Measurements from ENCODE around the gene PDCD1.
"Not testable (repeated sequence)": the region's sequence is repeated elsewhere in the genome, so short reads cannot be mapped to it uniquely, and the experiment has no call there.

PDCD1 gene

DNA sequence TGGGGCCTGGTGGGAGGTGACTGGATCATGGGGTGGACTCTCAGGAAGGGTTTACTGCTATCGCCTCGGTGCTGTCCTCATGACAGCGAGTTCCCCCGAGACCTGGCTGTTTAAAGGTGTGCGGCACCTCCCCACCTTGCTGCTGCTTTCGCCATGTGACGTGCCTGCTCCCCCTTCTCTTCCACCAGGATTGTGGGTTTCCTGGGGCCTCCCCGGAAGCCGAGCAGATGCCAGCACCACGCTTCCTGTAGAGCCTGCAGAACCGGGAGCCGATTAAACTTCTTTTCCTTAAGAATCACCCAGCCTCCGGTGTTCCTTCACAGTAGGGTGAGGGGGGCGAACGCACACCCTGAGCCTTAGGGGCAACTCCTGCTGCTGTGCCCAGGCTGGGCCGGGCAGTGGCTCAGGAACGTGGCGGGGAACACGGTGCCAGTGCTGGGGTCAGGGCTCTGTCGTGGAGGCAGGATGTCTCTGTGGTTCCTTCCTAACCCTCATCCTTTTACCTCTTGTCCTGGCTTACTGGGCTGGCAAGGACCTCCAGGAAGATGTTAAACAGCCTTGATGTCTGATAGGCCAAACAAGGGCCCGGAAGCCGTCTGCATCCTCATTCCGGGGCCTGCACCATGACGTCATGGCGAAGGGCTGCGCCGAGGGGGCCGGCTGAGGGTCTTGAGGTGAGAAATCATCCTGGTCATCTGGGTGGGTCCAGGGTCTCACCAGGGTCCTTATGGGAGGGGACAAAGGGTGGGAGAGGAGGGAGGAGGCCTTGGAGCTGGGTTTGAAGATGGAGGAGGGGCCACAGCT lies 37.0 kb downstream of the PDCD1 start:
- TF ChIP-seq SPI1 (IDR thresholded peaks at IDR 0.05; ENCODE audit: borderline replicate concordance, low read depth), result no peak
- TF ChIP-seq GABPA (IDR thresholded peaks at IDR 0.05; ENCODE audit: low read depth), result no peak
- TF ChIP-seq, protein P1, sequence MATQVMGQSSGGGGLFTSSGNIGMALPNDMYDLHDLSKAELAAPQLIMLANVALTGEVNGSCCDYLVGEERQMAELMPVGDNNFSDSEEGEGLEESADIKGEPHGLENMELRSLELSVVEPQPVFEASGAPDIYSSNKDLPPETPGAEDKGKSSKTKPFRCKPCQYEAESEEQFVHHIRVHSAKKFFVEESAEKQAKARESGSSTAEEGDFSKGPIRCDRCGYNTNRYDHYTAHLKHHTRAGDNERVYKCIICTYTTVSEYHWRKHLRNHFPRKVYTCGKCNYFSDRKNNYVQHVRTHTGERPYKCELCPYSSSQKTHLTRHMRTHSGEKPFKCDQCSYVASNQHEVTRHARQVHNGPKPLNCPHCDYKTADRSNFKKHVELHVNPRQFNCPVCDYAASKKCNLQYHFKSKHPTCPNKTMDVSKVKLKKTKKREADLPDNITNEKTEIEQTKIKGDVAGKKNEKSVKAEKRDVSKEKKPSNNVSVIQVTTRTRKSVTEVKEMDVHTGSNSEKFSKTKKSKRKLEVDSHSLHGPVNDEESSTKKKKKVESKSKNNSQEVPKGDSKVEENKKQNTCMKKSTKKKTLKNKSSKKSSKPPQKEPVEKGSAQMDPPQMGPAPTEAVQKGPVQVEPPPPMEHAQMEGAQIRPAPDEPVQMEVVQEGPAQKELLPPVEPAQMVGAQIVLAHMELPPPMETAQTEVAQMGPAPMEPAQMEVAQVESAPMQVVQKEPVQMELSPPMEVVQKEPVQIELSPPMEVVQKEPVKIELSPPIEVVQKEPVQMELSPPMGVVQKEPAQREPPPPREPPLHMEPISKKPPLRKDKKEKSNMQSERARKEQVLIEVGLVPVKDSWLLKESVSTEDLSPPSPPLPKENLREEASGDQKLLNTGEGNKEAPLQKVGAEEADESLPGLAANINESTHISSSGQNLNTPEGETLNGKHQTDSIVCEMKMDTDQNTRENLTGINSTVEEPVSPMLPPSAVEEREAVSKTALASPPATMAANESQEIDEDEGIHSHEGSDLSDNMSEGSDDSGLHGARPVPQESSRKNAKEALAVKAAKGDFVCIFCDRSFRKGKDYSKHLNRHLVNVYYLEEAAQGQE (IDR thresholded peaks at IDR 0.05; ENCODE audit: insufficient replicate concordance, low read depth), result no peak
- TF ChIP-seq, protein P2, sequence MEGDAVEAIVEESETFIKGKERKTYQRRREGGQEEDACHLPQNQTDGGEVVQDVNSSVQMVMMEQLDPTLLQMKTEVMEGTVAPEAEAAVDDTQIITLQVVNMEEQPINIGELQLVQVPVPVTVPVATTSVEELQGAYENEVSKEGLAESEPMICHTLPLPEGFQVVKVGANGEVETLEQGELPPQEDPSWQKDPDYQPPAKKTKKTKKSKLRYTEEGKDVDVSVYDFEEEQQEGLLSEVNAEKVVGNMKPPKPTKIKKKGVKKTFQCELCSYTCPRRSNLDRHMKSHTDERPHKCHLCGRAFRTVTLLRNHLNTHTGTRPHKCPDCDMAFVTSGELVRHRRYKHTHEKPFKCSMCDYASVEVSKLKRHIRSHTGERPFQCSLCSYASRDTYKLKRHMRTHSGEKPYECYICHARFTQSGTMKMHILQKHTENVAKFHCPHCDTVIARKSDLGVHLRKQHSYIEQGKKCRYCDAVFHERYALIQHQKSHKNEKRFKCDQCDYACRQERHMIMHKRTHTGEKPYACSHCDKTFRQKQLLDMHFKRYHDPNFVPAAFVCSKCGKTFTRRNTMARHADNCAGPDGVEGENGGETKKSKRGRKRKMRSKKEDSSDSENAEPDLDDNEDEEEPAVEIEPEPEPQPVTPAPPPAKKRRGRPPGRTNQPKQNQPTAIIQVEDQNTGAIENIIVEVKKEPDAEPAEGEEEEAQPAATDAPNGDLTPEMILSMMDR (IDR thresholded peaks at IDR 0.05; ENCODE audit: insufficient read depth, low read length), result no peak
- TF ChIP-seq POLR2AphosphoS5 (IDR thresholded peaks at IDR 0.05; ENCODE audit: low read depth), result no peak
- Histone ChIP-seq H3K27ac (replicated peaks) (no peak overlapping the region), H3K27me3 (ENCODE audit: insufficient read depth, poor library complexity, severe bottlenecking) (peaks cover 5% of the 10 kb centered on the region), H3K4me3 (replicated peaks; ENCODE audit: insufficient read depth, low read length) (no peak overlapping the region)
- no peak for DNase-seq (ENCODE audit: low read depth in 1 of 2, low spot score in 1 of 2)

DNA sequence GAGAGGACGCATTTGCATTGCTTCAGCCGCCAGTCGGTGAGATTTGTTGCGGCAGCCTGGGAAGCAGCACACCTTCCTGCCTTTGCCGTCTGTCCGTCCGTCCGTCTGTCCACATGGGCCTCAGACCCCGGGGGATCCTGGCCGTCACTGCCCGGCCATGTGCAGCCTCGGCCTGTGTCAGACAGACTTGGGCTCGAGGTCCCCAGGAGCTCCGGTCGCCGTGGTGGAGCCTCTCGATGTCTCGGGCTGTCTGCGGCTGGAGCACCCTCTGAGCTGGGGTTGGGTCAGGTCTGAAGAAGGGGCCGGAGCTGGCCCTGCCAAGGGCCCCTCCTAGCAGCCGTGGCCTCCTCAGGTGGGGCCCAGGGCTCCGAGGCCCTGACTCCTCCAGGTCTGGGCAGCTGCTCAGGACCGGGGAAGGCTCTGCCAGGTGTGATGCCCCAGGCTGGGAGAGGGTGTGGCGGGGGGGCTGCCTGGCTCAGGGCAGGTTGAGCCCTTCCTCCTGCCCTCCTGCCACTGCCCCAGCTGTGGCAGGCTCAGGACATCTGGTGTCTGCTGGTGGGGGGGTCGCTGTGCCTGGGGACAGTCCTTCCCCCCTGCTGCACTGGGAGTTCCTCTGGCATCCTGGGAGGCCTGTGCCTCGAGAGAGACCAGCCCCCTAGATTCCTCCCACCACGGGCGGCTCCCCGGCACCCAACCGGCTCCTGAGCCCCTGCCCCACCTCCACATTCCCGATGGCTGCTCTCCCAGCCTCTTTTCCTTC lies 37.9 kb downstream of the PDCD1 start:
- H3K4me3 ChIP-seq (replicated peaks; ENCODE audit: insufficient read depth, low read length), result no peak overlapping the region
- no peak for TF ChIP-seq GABPA (IDR thresholded peaks at IDR 0.05; ENCODE audit: low read depth)
- no peak for TF ChIP-seq SPI1 (IDR thresholded peaks at IDR 0.05; ENCODE audit: borderline replicate concordance, low read depth)
- TF ChIP-seq, protein P2 (IDR thresholded peaks at IDR 0.05; ENCODE audit: insufficient read depth, low read length), result no peak
- TF ChIP-seq, protein P1 (IDR thresholded peaks at IDR 0.05; ENCODE audit: insufficient replicate concordance, low read depth), result no peak
- TF ChIP-seq POLR2AphosphoS5 (IDR thresholded peaks at IDR 0.05; ENCODE audit: low read depth), result no peak
- no peak overlapping the region for H3K27ac ChIP-seq (replicated peaks)
- H3K27me3 ChIP-seq (ENCODE audit: insufficient read depth, poor library complexity, severe bottlenecking), result peaks cover 5% of the 10 kb centered on the region
- no peak for DNase-seq (ENCODE audit: low read depth in 1 of 2, low spot score in 1 of 2)

DNA sequence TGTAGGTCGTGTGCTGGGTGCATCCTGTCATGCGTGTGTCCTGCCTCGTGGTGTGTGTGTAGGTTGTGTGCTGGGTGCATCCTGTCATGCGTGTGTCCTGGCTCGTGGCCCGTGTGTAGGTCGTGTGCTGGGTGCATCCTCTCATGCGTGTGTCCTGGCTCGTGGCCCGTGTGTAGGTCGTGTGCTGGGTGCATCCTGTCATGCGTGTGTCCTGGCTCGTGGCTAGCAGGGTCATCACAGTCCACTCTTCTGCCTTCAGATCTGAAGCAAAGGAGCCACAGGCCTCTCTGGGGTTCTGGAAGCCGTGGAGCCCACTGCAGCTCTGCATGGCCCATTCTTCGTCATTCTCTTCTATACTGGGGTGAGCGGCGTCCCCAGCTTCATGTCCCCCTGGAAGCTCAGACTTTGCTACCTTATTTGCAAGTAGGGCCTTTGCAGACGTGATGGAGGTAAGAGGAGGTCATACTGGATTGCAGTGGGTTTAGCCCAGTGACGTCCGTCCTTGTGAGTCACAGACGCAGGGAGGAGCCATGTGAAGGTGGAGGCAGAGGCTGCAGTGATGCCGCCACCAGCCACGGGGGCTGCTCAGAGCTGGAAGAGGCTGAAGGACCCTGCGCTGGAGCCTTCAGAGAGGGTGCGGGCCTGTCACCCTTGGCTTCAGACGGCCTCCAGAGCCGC lies 38.6 kb downstream of the PDCD1 start:
- DNase-seq (ENCODE audit: low read depth in 1 of 2, low spot score in 1 of 2); H3K27me3 ChIP-seq (ENCODE audit: insufficient read depth, poor library complexity, severe bottlenecking); H3K4me3 ChIP-seq (replicated peaks; ENCODE audit: insufficient read depth, low read length); H3K27ac ChIP-seq (replicated peaks): not testable (repeated sequence)

DNA sequence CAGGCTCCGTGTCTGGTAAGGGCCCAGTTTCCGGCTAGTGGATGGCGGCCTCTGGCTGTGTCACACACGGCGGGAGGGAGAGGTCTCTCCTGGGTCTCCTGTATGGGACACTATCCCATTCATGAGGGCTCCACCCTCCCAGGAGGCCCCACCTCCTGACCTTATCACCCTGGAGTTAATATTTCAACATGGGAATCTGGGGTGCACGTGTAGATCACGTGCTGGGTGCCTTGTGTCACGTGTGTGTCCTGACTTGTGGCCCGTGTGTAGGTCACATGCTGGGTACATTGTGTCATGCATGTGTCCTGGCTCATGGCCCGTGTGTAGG lies 39.8 kb downstream of the PDCD1 start:
- H3K27me3 ChIP-seq (ENCODE audit: insufficient read depth, poor library complexity, severe bottlenecking), result peaks cover 8% of the 10 kb centered on the region
- no peak for DNase-seq (ENCODE audit: low read depth in 1 of 2, low spot score in 1 of 2)

More for the DNA sequence above, 39.8 kb downstream of the PDCD1 start:
- no peak overlapping the region for H3K4me3 ChIP-seq (replicated peaks; ENCODE audit: insufficient read depth, low read length)
- no peak for TF ChIP-seq SPI1 (IDR thresholded peaks at IDR 0.05; ENCODE audit: borderline replicate concordance, low read depth)
- TF ChIP-seq, protein P2 (IDR thresholded peaks at IDR 0.05; ENCODE audit: insufficient read depth, low read length), result no peak
- TF ChIP-seq POLR2AphosphoS5 (IDR thresholded peaks at IDR 0.05; ENCODE audit: low read depth), result no peak
- no peak for TF ChIP-seq GABPA (IDR thresholded peaks at IDR 0.05; ENCODE audit: low read depth)
- TF ChIP-seq, protein P1 (IDR thresholded peaks at IDR 0.05; ENCODE audit: insufficient replicate concordance, low read depth), result no peak
- no peak overlapping the region for H3K27ac ChIP-seq (replicated peaks)

Measured in HL-60 (cell line).